Measurements from ENCODE around the gene LEO1.
A peak's percentile ranks its signal among the peaks of the same experiment; 100 is the strongest.
"Not testable (repeated sequence)": the region's sequence is repeated elsewhere in the genome, so short reads cannot be mapped to it uniquely, and the experiment has no call there.

The LEO1 gene

GRCh38 chr15:52010633-52011595, 39.3 kb upstream of the LEO1 start:
- no peak for DNase-seq (ENCODE audit: insufficient read length, low spot score)

GRCh38 chr15:52008698-52009434, 37.3 kb upstream of the LEO1 start:
- no peak for FAIRE-seq

More at GRCh38 chr15:52010633-52011595, 39.3 kb upstream of the LEO1 start:
- peak; percentile 70 for FAIRE-seq
- no peak for TF ChIP-seq POLR2A (IDR thresholded peaks at IDR 0.05; ENCODE audit: low read depth, low read length)

GRCh38 chr15:52008359-52008697, 36.8 kb upstream of the LEO1 start:
- no peak for FAIRE-seq
- TF ChIP-seq POLR2A (IDR thresholded peaks at IDR 0.05; ENCODE audit: low read depth, low read length) = no peak

More at GRCh38 chr15:52008698-52009434, 37.3 kb upstream of the LEO1 start:
- DNase-seq (ENCODE audit: insufficient read length, low spot score) = no peak
- no peak for TF ChIP-seq POLR2A (IDR thresholded peaks at IDR 0.05; ENCODE audit: low read depth, low read length)

GRCh38 chr15:52006702-52007340, 35.2 kb upstream of the LEO1 start:
- no peak for TF ChIP-seq POLR2A (IDR thresholded peaks at IDR 0.05; ENCODE audit: low read depth, low read length)
- DNase-seq (ENCODE audit: insufficient read length, low spot score) (no peak), FAIRE-seq (no peak)

More at GRCh38 chr15:52008359-52008697, 36.8 kb upstream of the LEO1 start:
- no peak for DNase-seq (ENCODE audit: insufficient read length, low spot score)

GRCh38 chr15:52005748-52006701, 34.4 kb upstream of the LEO1 start:
- DNase-seq (ENCODE audit: insufficient read length, low spot score) = no peak
- no peak for TF ChIP-seq POLR2A (IDR thresholded peaks at IDR 0.05; ENCODE audit: low read depth, low read length)
- FAIRE-seq = no peak

- FAIRE-seq (no peak), DNase-seq (ENCODE audit: insufficient read length, low spot score) (no peak)
- no peak for TF ChIP-seq POLR2A (IDR thresholded peaks at IDR 0.05; ENCODE audit: low read depth, low read length)
These were observed 33.2 kb upstream of the LEO1 start for GRCh38 chr15:52004806-52005205.

GRCh38 chr15:52003710-52004109, 32.1 kb upstream of the LEO1 start:
- DNase-seq (ENCODE audit: insufficient read length, low spot score) = no peak
- no peak for FAIRE-seq
- no peak for TF ChIP-seq POLR2A (IDR thresholded peaks at IDR 0.05; ENCODE audit: low read depth, low read length)

- not testable (repeated sequence) for FAIRE-seq; DNase-seq (ENCODE audit: insufficient read length, low spot score)
These were observed 31.5 kb upstream of the LEO1 start for GRCh38 chr15:52003089-52003488.

GRCh38 chr15:52002351-52002750, 30.8 kb upstream of the LEO1 start:
- FAIRE-seq (no peak), DNase-seq (ENCODE audit: insufficient read length, low spot score) (no peak)
- TF ChIP-seq POLR2A (IDR thresholded peaks at IDR 0.05; ENCODE audit: low read depth, low read length) = no peak

GRCh38 chr15:51992953-51993352, 21.4 kb upstream of the LEO1 start:
- no peak for FAIRE-seq
- TF ChIP-seq POLR2A (IDR thresholded peaks at IDR 0.05; ENCODE audit: low read depth, low read length) = no peak
- no peak for DNase-seq (ENCODE audit: insufficient read length, low spot score)

- FAIRE-seq = no peak
- no peak for DNase-seq (ENCODE audit: insufficient read length, low spot score)
- no peak for TF ChIP-seq POLR2A (IDR thresholded peaks at IDR 0.05; ENCODE audit: low read depth, low read length)
These were observed 19.6 kb upstream of the LEO1 start for GRCh38 chr15:51991141-51991540.

- no peak for FAIRE-seq
- TF ChIP-seq POLR2A (IDR thresholded peaks at IDR 0.05; ENCODE audit: low read depth, low read length) = no peak
- no peak for DNase-seq (ENCODE audit: insufficient read length, low spot score)
These were observed 11.2 kb upstream of the LEO1 start for GRCh38 chr15:51982770-51983103.
